ENCODE measurements around the gene DNM2.
"Not testable (repeated sequence)": the region's sequence is repeated elsewhere in the genome, so short reads cannot be mapped to it uniquely, and the experiment has no call there.

The DNM2 gene

DNA sequence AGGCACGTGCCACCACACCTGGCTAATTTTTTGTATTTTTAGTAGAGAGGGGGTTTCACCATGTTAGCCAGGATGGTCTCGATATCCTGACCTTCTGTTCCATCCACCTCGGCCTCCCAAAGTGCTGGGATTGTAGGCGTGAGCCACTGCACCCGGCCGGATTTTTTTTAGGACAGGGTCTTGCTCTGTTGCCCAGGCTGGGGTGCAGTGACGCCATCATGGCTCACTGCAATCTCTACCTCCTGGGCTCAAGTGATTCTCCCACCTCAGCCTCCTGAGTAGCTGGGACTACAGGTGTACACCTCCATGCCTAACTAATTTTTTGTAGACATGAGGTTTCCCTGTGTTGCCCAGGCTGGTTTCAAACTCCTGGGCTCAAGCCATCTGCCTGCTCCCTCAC is 119.8 kb downstream of the DNM2 start:
- WGBS (ENCODE audit: insufficient coverage), result 97% methylated on average over 6 of the region's 7 CpGs
- POLR2A ChIA-PET, result not testable (repeated sequence)

DNA sequence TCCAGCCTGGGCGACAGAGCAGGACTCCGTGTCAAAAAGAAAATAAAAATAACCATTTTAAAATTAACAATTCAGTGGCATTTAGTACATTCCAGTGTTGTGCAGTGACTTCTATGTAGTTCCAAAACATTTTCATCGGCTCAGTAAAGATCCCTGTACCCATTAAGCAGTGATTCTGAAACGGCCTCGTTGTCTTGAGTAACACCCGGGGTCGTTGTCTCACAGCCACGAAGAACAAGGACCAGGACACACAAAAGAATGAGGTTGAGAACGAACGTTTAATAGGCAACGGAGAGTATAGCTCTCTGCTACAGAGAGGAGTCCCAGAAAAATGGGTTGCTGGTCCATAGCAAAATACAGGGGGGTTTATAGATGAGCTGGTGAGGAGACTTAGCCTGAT is 120.5 kb downstream of the DNM2 start:
- H3K4me1 ChIP-seq (ENCODE audit: control extremely low read depth in 1 of 4, control insufficient read depth in 4 of 4, insufficient read depth in 4 of 4, low read length in 3 of 4), result peaks cover 0 to 15% (median 14%) of the 10 kb centered on the region in 4 experiments
- no peaks in the 10 kb centered on the region for H3K27me3 ChIP-seq (replicated peaks in 2 of 5; ENCODE audit: control insufficient read depth in 4 of 5, insufficient read depth in 5 of 5, low read length in 4 of 5)
- H3K9me3 ChIP-seq (ENCODE audit: control extremely low read depth in 1 of 5, control insufficient read depth in 4 of 5, insufficient read depth in 2 of 5, low read depth in 1 of 5, low read length in 4 of 5), result peaks cover 0 to 3% (median 0%) of the 10 kb centered on the region in 5 experiments
- H3K36me3 ChIP-seq (ENCODE audit: control insufficient read depth in 4 of 4, insufficient read depth in 4 of 4, low read length in 3 of 4), result peaks cover 0 to 11% (median 4%) of the 10 kb centered on the region in 4 experiments
- H3K27ac ChIP-seq (ENCODE audit: insufficient read depth in 1 of 2, low read depth in 1 of 2, low read length in 2 of 2, poor library complexity in 1 of 2, severe bottlenecking in 2 of 2), result no peak overlapping the region
- no peak overlapping the region for H3K4me3 ChIP-seq (ENCODE audit: control insufficient read depth in 1 of 7, extremely low read depth in 1 of 7, insufficient read depth in 4 of 7, low read depth in 2 of 7, low read length in 6 of 7)
- ChIA-PET CTCF (interaction anchor here (0.6 to 1.9 kb wide), 6 partner anchors 8 to 28 kb away, joined by 3 to 6 read pairs (median 4); no protein-coding TSS in a partner anchor), POLR2A (no interaction called here)
- DNase-seq, result no peak
- WGBS (ENCODE audit: insufficient coverage), result 98% methylated on average over 11 of the region's 11 CpGs

More for the DNA sequence above, 119.8 kb downstream of the DNM2 start:
- not testable (repeated sequence) for DNase-seq; H3K4me3 ChIP-seq (ENCODE audit: control insufficient read depth in 1 of 7, extremely low read depth in 1 of 7, insufficient read depth in 4 of 7, low read depth in 2 of 7, low read length in 6 of 7); H3K27me3 ChIP-seq (replicated peaks in 2 of 5; ENCODE audit: control insufficient read depth in 4 of 5, insufficient read depth in 5 of 5, low read length in 4 of 5); H3K27ac ChIP-seq (ENCODE audit: insufficient read depth in 1 of 2, low read depth in 1 of 2, low read length in 2 of 2, poor library complexity in 1 of 2, severe bottlenecking in 2 of 2); H3K9me3 ChIP-seq (ENCODE audit: control extremely low read depth in 1 of 5, control insufficient read depth in 4 of 5, insufficient read depth in 2 of 5, low read depth in 1 of 5, low read length in 4 of 5)
- Histone ChIP-seq H3K4me1 (ENCODE audit: control extremely low read depth in 1 of 4, control insufficient read depth in 4 of 4, insufficient read depth in 4 of 4, low read length in 3 of 4) (peaks cover 0 to 15% (median 14%) of the 10 kb centered on the region in 4 experiments), H3K36me3 (ENCODE audit: control insufficient read depth in 4 of 4, insufficient read depth in 4 of 4, low read length in 3 of 4) (peaks cover 6 to 18% (median 9%) of the 10 kb centered on the region in 4 experiments)
- CTCF ChIA-PET, result interaction anchor here (0.6 to 2.8 kb wide), 6 partner anchors 8 to 120 kb away, joined by 3 to 18 read pairs (median 4); partner anchors contain the start of gene DNM2

DNA sequence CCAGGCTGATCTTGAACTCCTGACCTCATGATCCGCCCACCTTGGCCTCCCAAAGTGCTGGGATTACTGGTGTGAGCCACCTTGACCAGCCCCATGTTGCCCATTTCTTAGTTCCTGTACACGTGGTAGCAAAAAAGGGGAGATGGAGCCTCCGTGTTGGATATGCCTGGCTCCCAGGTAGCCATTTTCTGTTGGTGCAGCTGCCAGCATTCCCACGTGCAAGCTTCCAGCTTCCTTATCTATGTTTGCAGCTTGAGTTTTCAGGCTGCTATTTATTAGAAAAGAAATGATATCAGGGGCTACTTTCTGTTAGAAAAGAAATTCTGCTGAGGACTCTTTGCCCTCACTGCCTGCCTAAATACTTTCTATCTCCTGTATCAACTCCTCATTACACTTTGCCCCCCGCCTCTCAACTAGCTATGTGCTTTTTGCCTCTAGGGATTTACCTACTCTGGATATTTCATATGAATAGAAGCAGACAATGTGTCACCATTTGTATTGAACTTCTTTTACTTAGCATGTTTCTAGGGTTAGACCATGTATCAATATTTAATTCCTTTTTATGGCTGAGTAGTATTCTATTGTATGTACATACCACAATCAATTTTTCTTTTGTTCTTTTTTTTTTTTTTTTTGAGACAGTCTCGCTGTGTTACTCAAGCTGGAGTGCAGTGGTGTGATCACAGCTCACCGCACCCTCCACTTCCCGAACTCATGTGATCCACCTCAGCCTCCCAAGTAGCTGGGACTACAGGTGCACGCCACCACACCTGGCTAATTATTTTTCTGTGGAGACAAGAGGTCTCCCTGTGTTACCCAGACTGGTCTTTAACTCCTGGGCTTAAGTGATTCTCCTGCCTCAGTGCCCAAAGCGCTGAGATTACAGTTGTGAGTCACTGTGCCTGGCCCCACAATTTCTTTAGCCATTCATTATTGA is 121.5 kb downstream of the DNM2 start:
- H3K4me3 ChIP-seq (ENCODE audit: control insufficient read depth in 1 of 7, extremely low read depth in 1 of 7, insufficient read depth in 4 of 7, low read depth in 2 of 7, low read length in 6 of 7), result no peak overlapping the region
- H3K4me1 ChIP-seq (ENCODE audit: control extremely low read depth in 1 of 4, control insufficient read depth in 4 of 4, insufficient read depth in 4 of 4, low read length in 3 of 4), result peaks cover 0 to 15% (median 14%) of the 10 kb centered on the region in 4 experiments
- no peak overlapping the region for H3K27ac ChIP-seq (ENCODE audit: insufficient read depth in 1 of 2, low read depth in 1 of 2, low read length in 2 of 2, poor library complexity in 1 of 2, severe bottlenecking in 2 of 2)
- CTCF ChIA-PET, result interaction anchor here (0.8 to 1.4 kb wide), 7 partner anchors 11 to 124 kb away, joined by 3 to 5 read pairs (median 3); no protein-coding TSS in a partner anchor
- DNase-seq, result peak in 2 of 3 donors; percentile 19 to 53
- WGBS (ENCODE audit: insufficient coverage), result 70% methylated on average over 8 of the region's 10 CpGs
- POLR2A ChIA-PET, result no interaction called here
- H3K36me3 ChIP-seq (ENCODE audit: control insufficient read depth in 4 of 4, insufficient read depth in 4 of 4, low read length in 3 of 4), result peaks cover 0 to 6% (median 0%) of the 10 kb centered on the region in 4 experiments
- peaks cover 0 to 3% (median 0%) of the 10 kb centered on the region in 5 experiments for H3K9me3 ChIP-seq (ENCODE audit: control extremely low read depth in 1 of 5, control insufficient read depth in 4 of 5, insufficient read depth in 2 of 5, low read depth in 1 of 5, low read length in 4 of 5)
- H3K27me3 ChIP-seq (replicated peaks in 2 of 5; ENCODE audit: control insufficient read depth in 4 of 5, insufficient read depth in 5 of 5, low read length in 4 of 5), result no peaks in the 10 kb centered on the region

DNA sequence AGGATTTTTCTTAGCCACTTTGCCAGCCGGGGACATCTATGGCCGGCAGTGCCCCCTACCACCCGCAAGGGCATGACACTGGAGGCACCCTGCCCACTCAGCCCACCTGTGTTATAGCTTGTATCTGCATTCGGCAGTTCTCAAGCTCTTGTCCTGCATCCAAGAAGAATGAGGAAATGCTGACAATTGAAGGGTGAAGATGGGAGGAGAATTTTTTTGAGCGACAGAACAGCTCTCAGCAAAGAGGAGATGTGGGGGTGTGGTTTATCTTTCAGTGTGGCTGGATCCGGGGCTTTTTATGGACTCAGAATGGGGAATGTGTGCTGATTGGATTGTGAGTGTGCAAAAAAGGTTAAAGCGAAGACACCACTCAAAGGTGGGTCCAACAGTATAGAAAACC is 124.9 kb downstream of the DNM2 start:
- CTCF ChIA-PET, result interaction anchor here (1.2 to 1.8 kb wide), 4 partner anchors 10 to 21 kb away, joined by 4 to 9 read pairs (median 6); no protein-coding TSS in a partner anchor
- Histone ChIP-seq H3K27ac (ENCODE audit: insufficient read depth in 1 of 2, low read depth in 1 of 2, low read length in 2 of 2, poor library complexity in 1 of 2, severe bottlenecking in 2 of 2) (no peak overlapping the region), H3K4me3 (ENCODE audit: control insufficient read depth in 1 of 7, extremely low read depth in 1 of 7, insufficient read depth in 4 of 7, low read depth in 2 of 7, low read length in 6 of 7) (no peak overlapping the region), H3K36me3 (ENCODE audit: control insufficient read depth in 4 of 4, insufficient read depth in 4 of 4, low read length in 3 of 4) (no peaks in the 10 kb centered on the region), H3K27me3 (replicated peaks in 2 of 5; ENCODE audit: control insufficient read depth in 4 of 5, insufficient read depth in 5 of 5, low read length in 4 of 5) (no peaks in the 10 kb centered on the region), H3K9me3 (ENCODE audit: control extremely low read depth in 1 of 5, control insufficient read depth in 4 of 5, insufficient read depth in 2 of 5, low read depth in 1 of 5, low read length in 4 of 5) (peaks cover 0 to 10% (median 4%) of the 10 kb centered on the region in 5 experiments), H3K4me1 (ENCODE audit: control extremely low read depth in 1 of 4, control insufficient read depth in 4 of 4, insufficient read depth in 4 of 4, low read length in 3 of 4) (peaks cover 0 to 3% (median 2%) of the 10 kb centered on the region in 4 experiments)
- 96% methylated on average over 7 of the region's 7 CpGs for WGBS (ENCODE audit: insufficient coverage)
- POLR2A ChIA-PET, result interaction anchor here (0.7 kb wide), 1 partner anchor 24 kb away, joined by 4 read pairs; no protein-coding TSS in a partner anchor
- DNase-seq, result no peak

DNA sequence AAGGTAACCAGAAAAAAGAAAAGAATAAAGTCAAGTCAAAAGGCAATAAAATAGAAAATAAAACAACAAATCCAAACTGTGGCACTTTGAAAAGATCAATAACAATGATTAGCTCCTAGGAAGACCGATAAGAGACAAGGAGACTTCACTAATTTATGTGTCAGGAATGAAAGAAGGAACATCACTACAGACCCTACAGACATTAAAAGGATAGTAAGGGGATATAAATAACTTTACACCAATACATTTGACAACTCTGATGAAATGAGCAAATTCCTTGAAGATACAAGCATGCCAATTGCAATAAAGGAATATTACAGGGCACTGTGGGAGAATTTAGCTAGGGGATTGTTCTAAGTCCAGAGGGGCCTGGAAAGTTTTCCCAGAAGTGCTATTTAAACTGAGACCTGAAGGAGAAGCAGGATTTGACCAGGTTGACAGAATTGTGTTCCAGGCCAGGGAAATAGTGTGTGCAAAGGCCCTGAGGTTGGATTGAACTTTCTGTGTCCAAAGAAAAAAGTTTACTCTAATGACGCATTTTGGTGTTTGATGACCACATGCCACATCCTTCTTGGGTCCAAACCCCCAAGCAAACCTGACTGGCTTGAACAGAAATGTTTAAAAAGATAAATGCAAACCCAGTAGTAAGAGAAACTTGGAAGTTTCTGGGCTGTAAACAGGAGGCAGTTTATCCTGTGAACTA is 128.8 kb downstream of the DNM2 start:
- 100% methylated on average over 1 of the region's 2 CpGs for WGBS (ENCODE audit: insufficient coverage)
- peak in 2 of 3 donors; percentile 29 to 36 for DNase-seq
- POLR2A ChIA-PET, result no interaction called here
- Histone ChIP-seq H3K4me1 (ENCODE audit: control extremely low read depth in 1 of 4, control insufficient read depth in 4 of 4, insufficient read depth in 4 of 4, low read length in 3 of 4) (peaks cover 3 to 13% (median 11%) of the 10 kb centered on the region in 4 experiments), H3K27ac (ENCODE audit: insufficient read depth in 1 of 2, low read depth in 1 of 2, low read length in 2 of 2, poor library complexity in 1 of 2, severe bottlenecking in 2 of 2) (no peak overlapping the region), H3K9me3 (ENCODE audit: control extremely low read depth in 1 of 5, control insufficient read depth in 4 of 5, insufficient read depth in 2 of 5, low read depth in 1 of 5, low read length in 4 of 5) (peaks cover 0 to 10% (median 4%) of the 10 kb centered on the region in 5 experiments), H3K4me3 (ENCODE audit: control insufficient read depth in 1 of 7, extremely low read depth in 1 of 7, insufficient read depth in 4 of 7, low read depth in 2 of 7, low read length in 6 of 7) (no peak overlapping the region), H3K27me3 (replicated peaks in 2 of 5; ENCODE audit: control insufficient read depth in 4 of 5, insufficient read depth in 5 of 5, low read length in 4 of 5) (no peaks in the 10 kb centered on the region), H3K36me3 (ENCODE audit: control insufficient read depth in 4 of 4, insufficient read depth in 4 of 4, low read length in 3 of 4) (peaks cover 0 to 7% (median 4%) of the 10 kb centered on the region in 4 experiments)
- CTCF ChIA-PET, result interaction anchor here (0.6 to 2.0 kb wide), 9 partner anchors 8 to 335 kb away, joined by 3 to 9 read pairs (median 4); no protein-coding TSS in a partner anchor

DNA sequence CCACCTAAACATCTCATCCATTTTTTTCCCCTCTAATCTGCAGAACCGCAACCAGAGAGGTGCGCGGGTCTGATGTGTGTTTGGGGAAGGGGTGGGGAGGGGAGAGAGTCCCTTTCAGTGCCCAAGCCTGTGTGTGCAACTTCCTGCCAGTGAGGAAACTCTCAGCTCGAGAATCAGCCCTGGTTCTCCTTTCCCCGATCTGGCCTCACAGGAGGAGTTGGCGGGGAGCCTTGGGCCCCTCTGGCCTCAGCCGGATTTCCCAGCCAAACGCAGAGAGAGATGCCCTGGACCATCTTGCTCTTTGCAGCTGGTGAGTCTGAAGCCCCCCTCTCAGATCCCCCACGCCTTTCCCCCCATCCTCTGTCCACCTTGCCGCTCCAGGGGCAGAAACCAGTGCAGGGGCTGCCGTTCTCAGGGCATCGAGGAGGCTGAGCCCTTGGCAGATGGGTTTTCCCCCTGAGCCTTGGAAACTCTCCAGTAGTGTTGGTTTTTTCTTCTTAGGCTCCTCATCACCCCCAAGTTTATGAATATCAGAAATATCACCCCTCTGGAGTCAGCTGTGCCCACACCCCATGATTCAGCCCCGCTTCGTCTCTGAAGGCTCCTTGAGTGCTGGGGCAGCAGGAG is 130.5 kb downstream of the DNM2 start, which contains the start of gene C19orf38:
Gene C19orf38, plus strand, starts transcription at position 186 of the 627 bp plus-strand sequence. Its CDS starts 94 bp downstream, at position 280.
- peak within 1 kb of the TSS in 1 of 2 experiments; percentile 71 for H3K27ac ChIP-seq (ENCODE audit: insufficient read depth in 1 of 2, low read depth in 1 of 2, low read length in 2 of 2, poor library complexity in 1 of 2, severe bottlenecking in 2 of 2)
- H3K4me3 ChIP-seq (ENCODE audit: control insufficient read depth in 1 of 7, extremely low read depth in 1 of 7, insufficient read depth in 4 of 7, low read depth in 2 of 7, low read length in 6 of 7), result peak within 1 kb of the TSS; percentile 22 to 80 (median 52)
- CTCF ChIA-PET, result interaction anchor here (1.7 to 10.0 kb wide), 2 partner anchors 13 to 15 kb away, joined by 3 to 97 read pairs; partner anchors contain the start of gene TMED1

More for the DNA sequence above, 130.5 kb downstream of the DNM2 start, which contains the start of gene C19orf38:
- peak; percentile 26 to 74 (median 71) for DNase-seq
- Histone ChIP-seq H3K4me1 (ENCODE audit: control extremely low read depth in 1 of 4, control insufficient read depth in 4 of 4, insufficient read depth in 4 of 4, low read length in 3 of 4) (peaks cover 3 to 13% (median 11%) of the 10 kb centered on the region in 4 experiments), H3K27me3 (replicated peaks in 2 of 5; ENCODE audit: control insufficient read depth in 4 of 5, insufficient read depth in 5 of 5, low read length in 4 of 5) (no peaks in the 10 kb centered on the region), H3K9me3 (ENCODE audit: control extremely low read depth in 1 of 5, control insufficient read depth in 4 of 5, insufficient read depth in 2 of 5, low read depth in 1 of 5, low read length in 4 of 5) (peaks cover 0 to 10% (median 4%) of the 10 kb centered on the region in 5 experiments), H3K36me3 (ENCODE audit: control insufficient read depth in 4 of 4, insufficient read depth in 4 of 4, low read length in 3 of 4) (peaks cover 3 to 13% (median 6%) of the 10 kb centered on the region in 4 experiments)
- POLR2A ChIA-PET, result interaction anchor here (0.8 kb wide), 1 partner anchor 76 kb away, joined by 5 read pairs; no protein-coding TSS in a partner anchor
- WGBS (ENCODE audit: insufficient coverage), result 0% methylated on average over 9 of the region's 14 CpGs
